Mesendoderm (in vitro differentiated cells): ENCODE data around the gene WASHC2C.
A peak's percentile ranks its signal among the peaks of the same experiment; 100 is the strongest.
"Not testable (repeated sequence)": the region's sequence is repeated elsewhere in the genome, so short reads cannot be mapped to it uniquely, and the experiment has no call there.

Experiments
- DNase-seq: peaks from one replicate; pipeline ENCODE4 v3.0.0; 2013
- H2AK5ac ChIP-seq: 2 replicates; pipeline ENCODE4 v1.6.1; 2013; ENCODE audit warnings: low read length, inconsistent platforms
- H2BK120ac ChIP-seq: 2 replicates; pipeline ENCODE4 v1.6.1; 2013; ENCODE audit warnings: low read depth, mild to moderate bottlenecking, low read length, moderate library complexity, mixed read lengths
- H2BK15ac ChIP-seq: replicated peaks from 2 replicates; pipeline ENCODE4 v1.6.1; 2013; ENCODE audit warnings: low read depth, mild to moderate bottlenecking, moderate library complexity
- H2BK5ac ChIP-seq: 2 replicates; pipeline ENCODE4 v1.6.1; 2013; ENCODE audit warnings: low read length, inconsistent platforms
- H3K18ac ChIP-seq: 2 replicates; pipeline ENCODE4 v1.6.1; 2013; ENCODE audit warnings: mild to moderate bottlenecking, low read length, mixed read lengths
- H3K23ac ChIP-seq: one replicate; pipeline ENCODE4 v1.6.1; 2013; ENCODE audit warnings: low read length
- H3K27ac ChIP-seq: 2 replicates; pipeline ENCODE4 v1.5.1; 2013; ENCODE audit warnings: low read depth, mild to moderate bottlenecking, inconsistent platforms, low read length, moderate library complexity
- H3K27me3 ChIP-seq: 2 replicates; pipeline ENCODE4 v1.6.1; 2013; ENCODE audit warnings: low read length, control low read depth, mild to moderate bottlenecking, inconsistent platforms; ENCODE audit not compliant: insufficient read depth, poor library complexity
- H3K36me3 ChIP-seq: 2 replicates; pipeline ENCODE4 v1.6.1; 2013; ENCODE audit warnings: low read length, inconsistent platforms; ENCODE audit not compliant: control insufficient read depth, insufficient read depth
- H3K4ac ChIP-seq: one replicate; pipeline ENCODE4 v1.6.1; 2013; ENCODE audit warnings: low read depth, mild to moderate bottlenecking, low read length, moderate library complexity
- H3K4me1 ChIP-seq: 2 replicates; pipeline ENCODE4 v1.6.1; 2013; ENCODE audit warnings: low read depth, low read length, inconsistent platforms; ENCODE audit not compliant: control insufficient read depth
- H3K4me2 ChIP-seq: 2 replicates; pipeline ENCODE4 v1.6.1; 2013; ENCODE audit warnings: low read length
- H3K4me3 ChIP-seq: 2 replicates; pipeline ENCODE4 v1.5.1; 2013; ENCODE audit warnings: mild to moderate bottlenecking, low read length
- H3K56ac ChIP-seq: one replicate; pipeline ENCODE4 v1.6.1; 2013; ENCODE audit warnings: low read length
- H3K79me1 ChIP-seq: 2 replicates; pipeline ENCODE4 v1.6.1; 2013; ENCODE audit warnings: low read length, inconsistent platforms
- H3K79me2 ChIP-seq: 2 replicates; pipeline ENCODE4 v1.6.1; 2013; ENCODE audit warnings: mild to moderate bottlenecking, low read length; ENCODE audit not compliant: control insufficient read depth, insufficient read depth
- H3K9ac ChIP-seq: 2 replicates; pipeline ENCODE4 v1.6.1; 2013; ENCODE audit warnings: low read length, inconsistent platforms
- H4K5ac ChIP-seq: one replicate; pipeline ENCODE4 v1.6.1; 2013; ENCODE audit warnings: low read length
- H4K8ac ChIP-seq: one replicate; pipeline ENCODE4 v1.6.1; 2013; ENCODE audit warnings: low read depth, mild to moderate bottlenecking, control low read depth, low read length, moderate library complexity
- WGBS: extraction: QIAGEN DNeasy Blood & Tissue Kit; methylation state at CpG from one replicate; pipeline ENCODE4 v1.1.7; 2013; ENCODE audit warnings: low lambda C conversion rate, missing lambda C conversion rate; ENCODE audit not compliant: insufficient coverage; ENCODE audit errors: extremely low coverage; 5-methylcytosine and 5-hydroxymethylcytosine counted together

Gene WASHC2C

GRCh38 chr10:45794761-45795160 is 67.7 kb downstream of the WASHC2C start:
- H3K56ac ChIP-seq = not testable (repeated sequence)
- WGBS = no CpG with 5 or more reads among the region's 2 CpGs

GRCh38 chr10:45803060-45804010 is 76.3 kb downstream of the WASHC2C start:
- H3K18ac ChIP-seq, H2AK5ac ChIP-seq, H3K23ac ChIP-seq, H3K79me1 ChIP-seq, H2BK120ac ChIP-seq, H4K5ac ChIP-seq, H2BK15ac ChIP-seq, H3K4ac ChIP-seq, H3K27me3 ChIP-seq, H2BK5ac ChIP-seq, H3K79me2 ChIP-seq, H3K4me3 ChIP-seq, H3K36me3 ChIP-seq, H4K8ac ChIP-seq, H3K4me1 ChIP-seq, H3K9ac ChIP-seq, DNase-seq, H3K4me2 ChIP-seq, H3K27ac ChIP-seq, H3K56ac ChIP-seq: not testable (repeated sequence)
- no CpG with 5 or more reads among the region's 13 CpGs for WGBS

More at GRCh38 chr10:45794761-45795160, 67.7 kb downstream of the WASHC2C start:
- H3K4me3 ChIP-seq, H3K27me3 ChIP-seq, H3K9ac ChIP-seq, H3K23ac ChIP-seq, H3K36me3 ChIP-seq, DNase-seq, H3K4ac ChIP-seq, H3K79me2 ChIP-seq, H4K8ac ChIP-seq, H2BK5ac ChIP-seq, H3K27ac ChIP-seq, H3K79me1 ChIP-seq, H3K4me2 ChIP-seq, H2AK5ac ChIP-seq, H2BK120ac ChIP-seq, H3K18ac ChIP-seq, H3K4me1 ChIP-seq, H4K5ac ChIP-seq, H2BK15ac ChIP-seq: not testable (repeated sequence)

GRCh38 chr10:45804996-45805395 is 77.9 kb downstream of the WASHC2C start:
- H2BK120ac ChIP-seq, H2AK5ac ChIP-seq, H3K27ac ChIP-seq, H3K36me3 ChIP-seq, H3K23ac ChIP-seq, H3K4me2 ChIP-seq, H2BK5ac ChIP-seq, H2BK15ac ChIP-seq, H4K8ac ChIP-seq, H3K4me1 ChIP-seq, H3K56ac ChIP-seq, H3K79me1 ChIP-seq, H3K9ac ChIP-seq, H3K79me2 ChIP-seq, H3K27me3 ChIP-seq, H3K4ac ChIP-seq, DNase-seq, H4K5ac ChIP-seq, H3K4me3 ChIP-seq, H3K18ac ChIP-seq: not testable (repeated sequence)
- WGBS = no CpG with 5 or more reads among the region's 2 CpGs

- Histone ChIP-seq H2BK15ac (no peak overlapping the region), H3K9ac (no peak overlapping the region), H3K23ac (no peak overlapping the region), H3K4me2 (no peak overlapping the region), H3K27ac (no peak overlapping the region), H3K79me2 (no peaks in the 10 kb centered on the region), H2BK120ac (no peak overlapping the region), H2BK5ac (no peak overlapping the region), H4K5ac (no peak overlapping the region), H3K4me3 (no peak overlapping the region), H4K8ac (no peak overlapping the region), H3K18ac (no peak overlapping the region), H3K56ac (no peak overlapping the region), H3K36me3 (no peaks in the 10 kb centered on the region), H3K4ac (no peak overlapping the region), H3K4me1 (no peaks in the 10 kb centered on the region), H3K79me1 (no peaks in the 10 kb centered on the region), H3K27me3 (no peaks in the 10 kb centered on the region), H2AK5ac (no peak overlapping the region)
- peak; percentile 30 for DNase-seq
- WGBS = no CpG with 5 or more reads among the region's 4 CpGs
Observed at GRCh38 chr10:45809837-45810236, 82.8 kb downstream of the WASHC2C start.

GRCh38 chr10:45811075-45811474 is 84.0 kb downstream of the WASHC2C start:
- no peak overlapping the region for H3K18ac ChIP-seq
- H4K5ac ChIP-seq = no peak overlapping the region
- WGBS = no CpG with 5 or more reads among the region's 6 CpGs

More at GRCh38 chr10:45811075-45811474, 84.0 kb downstream of the WASHC2C start:
- Histone ChIP-seq H3K4me2 (no peak overlapping the region), H3K23ac (no peak overlapping the region), H4K8ac (no peak overlapping the region), H3K4me3 (no peak overlapping the region), H3K27me3 (no peaks in the 10 kb centered on the region), H2BK120ac (no peak overlapping the region), H3K56ac (no peak overlapping the region), H2BK5ac (no peak overlapping the region), H2AK5ac (no peak overlapping the region), H3K27ac (no peak overlapping the region), H2BK15ac (no peak overlapping the region), H3K9ac (no peak overlapping the region), H3K4me1 (no peaks in the 10 kb centered on the region), H3K79me2 (no peaks in the 10 kb centered on the region), H3K4ac (no peak overlapping the region), H3K79me1 (no peaks in the 10 kb centered on the region), H3K36me3 (no peaks in the 10 kb centered on the region)
- no peak for DNase-seq
